IMR-90 (cell line): ENCODE results near the gene S100A16. TPM values are rescaled to one million over a fixed set of nuclear protein-coding genes. Genes with fewer than 3 reads are reported as not detected.

ENCODE experiments used
- ATAC-seq: fragments of 200-7000 bp; cut with Tn5 transposase; 2 replicates; pipeline ENCODE4 v1.9.1; 2020; ENCODE audit warnings: low read depth, mild to moderate bottlenecking, moderate library complexity
- BruUV-seq: library from RNA; stranded (reverse); fragments of 400-500 nt; replicated peaks from 2 replicates; lab custom pipeline; 2021; lab: Mats Ljungman, UMichigan
- CTCF ChIA-PET: fragments of 300-600 bp; formaldehyde crosslinking; extraction: SDS; loops from one replicate; lab custom pipeline; 2021; ENCODE audit warnings: antibody characterized with exemption; lab: Yijun Ruan, JAX
- POLR2A ChIA-PET: fragments of 300-600 bp; sonication (Branson Sonifier 250); formaldehyde crosslinking; loops from one replicate; lab custom pipeline; 2022; ENCODE audit warnings: antibody characterized with exemption; ENCODE audit not compliant: unreplicated experiment; lab: Charles Lee
- DNase-seq: peaks from one replicate; pipeline ENCODE4 v3.0.0; 2013
- H2AFZ ChIP-seq: replicated peaks from 2 replicates; pipeline ENCODE3; 2013; ENCODE audit warnings: low read length, mild to moderate bottlenecking; ENCODE audit not compliant: poor library complexity
- H2AK5ac ChIP-seq: 2 replicates; pipeline ENCODE4 v1.6.1; 2013; ENCODE audit warnings: low read depth, low read length, inconsistent platforms
- H2AK9ac ChIP-seq: replicated peaks from 2 replicates; pipeline ENCODE3; 2013; ENCODE audit warnings: mild to moderate bottlenecking, low read depth, low read length, moderate library complexity; ENCODE audit not compliant: poor library complexity
- H2BK120ac ChIP-seq: 2 replicates; pipeline ENCODE4 v1.6.1; 2013; ENCODE audit warnings: low read depth, low read length, inconsistent platforms
- H2BK15ac ChIP-seq: 3 replicates; pipeline ENCODE4 v1.6.1; 2013; ENCODE audit warnings: low read depth, low read length, inconsistent platforms
- H2BK20ac ChIP-seq: 2 replicates; pipeline ENCODE4 v1.6.1; 2013; ENCODE audit warnings: low read depth, mild to moderate bottlenecking, inconsistent platforms, low read length, moderate library complexity
- H2BK5ac ChIP-seq: 2 replicates; pipeline ENCODE4 v1.6.1; 2013; ENCODE audit warnings: mild to moderate bottlenecking, low read depth, low read length, inconsistent platforms; ENCODE audit not compliant: poor library complexity, severe bottlenecking
- H3K14ac ChIP-seq: replicated peaks from 2 replicates; pipeline ENCODE4 v1.6.1; 2013; ENCODE audit warnings: low read depth, low read length, inconsistent platforms
- H3K18ac ChIP-seq: 2 replicates; pipeline ENCODE4 v1.6.1; 2013; ENCODE audit warnings: low read depth, low read length, control low read depth
- H3K23ac ChIP-seq: 2 replicates; pipeline ENCODE4 v1.6.1; 2013; ENCODE audit warnings: low read depth, low read length, inconsistent platforms
- H3K27ac ChIP-seq: 2 replicates; pipeline ENCODE4 v1.5.1; 2013; ENCODE audit warnings: mild to moderate bottlenecking, control low read depth, low read length; ENCODE audit not compliant: insufficient read depth
- H3K27me3 ChIP-seq: 2 replicates; pipeline ENCODE4 v1.6.1; 2013; ENCODE audit warnings: low read length; ENCODE audit not compliant: control insufficient read depth, insufficient read depth
- H3K36me3 ChIP-seq: 2 replicates; pipeline ENCODE4 v1.6.1; 2013; ENCODE audit warnings: low read length, mixed read lengths; ENCODE audit not compliant: control insufficient read depth, insufficient read depth
- H3K4ac ChIP-seq: 2 replicates; pipeline ENCODE4 v1.6.1; 2013; ENCODE audit warnings: low read depth, low read length, inconsistent platforms
- H3K4me1 ChIP-seq: 2 replicates; pipeline ENCODE4 v1.6.1; 2013; ENCODE audit warnings: low read length, mixed read lengths; ENCODE audit not compliant: control insufficient read depth, insufficient read depth
- H3K4me2 ChIP-seq: 2 replicates; pipeline ENCODE4 v1.6.1; 2013; ENCODE audit warnings: low read depth, mild to moderate bottlenecking, control low read depth, low read length, moderate library complexity
- H3K4me3 ChIP-seq: 2 replicates; pipeline ENCODE4 v1.5.1; 2013; ENCODE audit warnings: low read depth, mild to moderate bottlenecking, control low read depth, low read length, moderate library complexity; ENCODE audit not compliant: insufficient read depth
- H3K56ac ChIP-seq: 2 replicates; pipeline ENCODE4 v1.6.1; 2013; ENCODE audit warnings: low read length, inconsistent platforms; ENCODE audit not compliant: insufficient read depth; ENCODE audit errors: extremely low read depth
- H3K79me1 ChIP-seq, 2 experiments: 2 replicates each; pipeline ENCODE4 v1.6.1; 2013; ENCODE audit warnings: low read length in 2 of 2, inconsistent platforms in 1 of 2, low read depth in 1 of 2
- H3K9ac ChIP-seq: 2 replicates; pipeline ENCODE4 v1.6.1; 2013; ENCODE audit warnings: low read depth, low read length, control low read depth
- H3K9me1 ChIP-seq: 2 replicates; pipeline ENCODE4 v1.6.1; 2013; ENCODE audit warnings: low read length, inconsistent platforms; ENCODE audit not compliant: insufficient read depth
- H3K9me3 ChIP-seq: 2 replicates; pipeline ENCODE4 v1.6.1; 2013; ENCODE audit warnings: low read length; ENCODE audit not compliant: control insufficient read depth, insufficient read depth
- H4K20me1 ChIP-seq: 2 replicates; pipeline ENCODE4 v1.6.1; 2013; ENCODE audit warnings: low read length, inconsistent platforms; ENCODE audit not compliant: insufficient read depth
- H4K5ac ChIP-seq: 2 replicates; pipeline ENCODE4 v1.6.1; 2013; ENCODE audit warnings: mild to moderate bottlenecking, low read depth, low read length, control low read depth
- H4K8ac ChIP-seq, 2 experiments: 2 replicates each; pipeline ENCODE4 v1.6.1; 2013; ENCODE audit warnings: low read depth in 2 of 2, low read length in 2 of 2, control low read depth in 1 of 2, inconsistent platforms in 1 of 2
- H4K91ac ChIP-seq: 2 replicates; pipeline ENCODE4 v1.6.1; 2013; ENCODE audit warnings: low read depth, low read length, inconsistent platforms; ENCODE audit not compliant: insufficient read depth
- BHLHE40 ChIP-seq: fragments of 150-350 bp; IDR thresholded peaks from 2 replicates; pipeline ENCODE4 v1.6.1; 2016; ENCODE audit warnings: mild to moderate bottlenecking, low read depth, low read length
- CEBPB ChIP-seq: IDR thresholded peaks from 2 replicates; pipeline ENCODE4 v1.6.1; 2012; ENCODE audit warnings: low read depth, low read length, improper control_type of control experiment
- CHD1 ChIP-seq: IDR thresholded peaks from 2 replicates; pipeline ENCODE4 v1.6.1; 2012; ENCODE audit warnings: low read depth, low read length, improper control_type of control experiment
- FOS ChIP-seq: fragments of 150-350 bp; IDR thresholded peaks from 2 replicates; pipeline ENCODE4 v1.6.1; 2016; ENCODE audit warnings: low read depth, low read length
- MAFK ChIP-seq: IDR thresholded peaks from 2 replicates; pipeline ENCODE4 v1.6.1; 2012; ENCODE audit warnings: low read depth, low read length, improper control_type of control experiment
- MAZ ChIP-seq: IDR thresholded peaks from 2 replicates; pipeline ENCODE4 v1.6.1; 2012; ENCODE audit warnings: low read depth, mild to moderate bottlenecking, low read length, improper control_type of control experiment, moderate library complexity, borderline replicate concordance
- MXI1 ChIP-seq: IDR thresholded peaks from 2 replicates; pipeline ENCODE4 v1.6.1; 2012; ENCODE audit warnings: low read depth, mild to moderate bottlenecking, low read length, moderate library complexity, borderline replicate concordance
- NFE2L2 ChIP-seq: fragments of 150-350 bp; IDR thresholded peaks from 2 replicates; pipeline ENCODE4 v1.6.1; 2016; ENCODE audit warnings: low read depth, mild to moderate bottlenecking, low read length
- POLR2A ChIP-seq: IDR thresholded peaks from 2 replicates; pipeline ENCODE4 v1.6.1; 2012; ENCODE audit warnings: mild to moderate bottlenecking, low read depth, low read length
- RAD21 ChIP-seq: IDR thresholded peaks from 2 replicates; pipeline ENCODE4 v1.6.1; 2012; ENCODE audit warnings: low read length, improper control_type of control experiment
- RCOR1 ChIP-seq: IDR thresholded peaks from 2 replicates; pipeline ENCODE4 v1.6.1; 2012; ENCODE audit warnings: mild to moderate bottlenecking, low read length, improper control_type of control experiment; ENCODE audit not compliant: insufficient replicate concordance
- RFX5 ChIP-seq: IDR thresholded peaks from 2 replicates; pipeline ENCODE4 v1.8.0; 2012; ENCODE audit warnings: low read depth, mild to moderate bottlenecking, low read length, moderate library complexity
- SMC3 ChIP-seq: fragments of 150-350 bp; IDR thresholded peaks from 2 replicates; pipeline ENCODE4 v1.6.1; 2016; ENCODE audit warnings: low read depth, mild to moderate bottlenecking, antibody characterized with exemption, low read length, moderate library complexity
- WGBS, 2 experiments: methylation state at CpG; one replicate each; pipeline versions ENCODE4 v1.1.5 to v1.1.7; 2013; ENCODE audit warnings: missing lambda C conversion rate in 2 of 2; ENCODE audit not compliant: insufficient read length in 1 of 2; ENCODE audit errors: extremely low coverage in 2 of 2; 5-methylcytosine and 5-hydroxymethylcytosine counted together
- dilution Hi-C: fragments of 300-500 bp; cut with HindIII; formaldehyde crosslinking; loops from one replicate; pipeline ENCODE4 v1.14.3; 2018; ENCODE audit warnings: low sequenced_read_pairs; ENCODE audit not compliant: unreplicated experiment
- in situ Hi-C: fragments of 300-500 bp; cut with MboI; formaldehyde crosslinking; loops from 3 replicates; pipeline ENCODE4 v1.14.3; 2019; ENCODE audit warnings: low sequenced_read_pairs, inconsistent platforms, mixed read lengths
- intact Hi-C: fragments of 100-400 bp; cut with micrococcal nuclease; formaldehyde crosslinking; loops from 2 replicates; pipeline ENCODE4 v1.10.0; 2022
- polyA plus RNA-seq, 3 experiments: library from polyadenylated mRNA; depleted of rRNA; stranded (reverse); fragments of >200 nt; gene quantifications; 2 replicates each; pipeline ENCODE4 v1.2.3, GENCODE V29; 2012; ENCODE audit warnings: low replicate concordance in 1 of 3
- total RNA-seq: library from RNA; depleted of rRNA; stranded (reverse); fragments of >200 nt; gene quantifications from 2 replicates; pipeline ENCODE4 v1.2.3, GENCODE V29; 2012
- TF ChIP-seq, protein P1 (sequence below): conservative IDR thresholded peaks from 2 replicates; pipeline ENCODE4 v1.5.1; 2012; ENCODE audit warnings: mild to moderate bottlenecking, low read depth, low read length, improper control_type of control experiment
- TF ChIP-seq, protein P2 (sequence below): fragments of 150-350 bp; IDR thresholded peaks from 2 replicates; pipeline ENCODE4 v1.6.1; 2017; ENCODE audit warnings: mild to moderate bottlenecking, antibody characterized with exemption, low read length, low read depth
- TF ChIP-seq, protein P3 (sequence below): fragments of 150-350 bp; IDR thresholded peaks from 2 replicates; pipeline ENCODE4 v1.6.1; 2016; ENCODE audit warnings: low read depth, mild to moderate bottlenecking, low read length, moderate library complexity, borderline replicate concordance

Gene S100A16
- total and polyA plus RNA-seq, 2 of the 4 experiments (the other 2 are of a cell fraction) = 201 to 515 TPM

DNA sequence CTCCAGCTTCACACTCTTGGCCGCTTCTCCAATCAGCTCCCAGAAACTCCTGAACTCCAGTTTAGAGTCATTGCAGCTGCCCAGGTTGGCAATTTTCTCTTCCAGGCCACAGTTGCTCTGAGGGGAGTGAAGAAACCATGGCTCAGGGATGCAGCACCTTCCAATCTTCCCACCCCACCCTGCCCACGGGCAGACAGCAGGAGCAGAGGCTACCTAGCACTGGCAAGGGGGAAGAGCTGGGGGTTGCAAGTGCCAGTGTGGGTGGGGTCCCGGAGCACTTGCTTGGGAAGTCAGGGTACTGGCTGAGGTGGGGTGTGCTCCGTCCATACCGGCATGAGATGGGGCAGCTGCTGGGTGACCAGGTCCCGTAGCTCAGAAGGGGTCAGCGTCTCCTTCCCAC is 2.0 kb upstream of the S100A16 start:
- ChIA-PET CTCF (interaction anchor here (1.0 to 3.3 kb wide), 4 partner anchors 12 to 46 kb away, joined by 3 to 18 read pairs (median 6); partner anchors contain the start of genes S100A1 and S100A13), POLR2A (interaction anchor here (1.2 kb wide), 1 partner anchor 12 kb away, joined by 6 read pairs; the partner anchor contains the start of gene S100A13)
- Histone ChIP-seq H3K36me3 (peaks cover 12% of the 10 kb centered on the region), H2AK9ac (no peak overlapping the region), H3K23ac (no peak overlapping the region), H4K5ac (no peak overlapping the region), H2BK20ac (no peak overlapping the region), H3K14ac (no peak overlapping the region), H4K20me1 (peaks cover 9% of the 10 kb centered on the region; the same call in 1 of the 2 replicates), H3K27ac (no peak overlapping the region), H2BK120ac (no peak overlapping the region), H3K4me3 (no peak overlapping the region), H4K91ac (no peak overlapping the region), H3K4me2 (no peak overlapping the region), H3K4ac (no peak overlapping the region), H3K56ac (no peak overlapping the region), H3K9ac (no peak overlapping the region), H2BK15ac (no peak overlapping the region), H3K4me1 (peaks cover 24% of the 10 kb centered on the region), H3K9me1 (peaks cover 6% of the 10 kb centered on the region; the same call in 1 of the 2 replicates), H3K79me1 (peaks cover 6 to 28% of the 10 kb centered on the region in 2 experiments; a peak in 3 of 4 replicates), H3K27me3 (no peaks in the 10 kb centered on the region), H3K9me3 (no peaks in the 10 kb centered on the region), H2BK5ac (no peak overlapping the region), H2AFZ (peak overlapping the region; percentile 12), H3K18ac (no peak overlapping the region), H2AK5ac (no peak overlapping the region; the same call in 1 of the 2 replicates), H4K8ac (no peak overlapping the region)
- no peak for DNase-seq
- in situ Hi-C loops = no loop called here
- dilution Hi-C loops = no loop called here
- no peak for TF ChIP-seq NFE2L2
- TF ChIP-seq, protein P1, sequence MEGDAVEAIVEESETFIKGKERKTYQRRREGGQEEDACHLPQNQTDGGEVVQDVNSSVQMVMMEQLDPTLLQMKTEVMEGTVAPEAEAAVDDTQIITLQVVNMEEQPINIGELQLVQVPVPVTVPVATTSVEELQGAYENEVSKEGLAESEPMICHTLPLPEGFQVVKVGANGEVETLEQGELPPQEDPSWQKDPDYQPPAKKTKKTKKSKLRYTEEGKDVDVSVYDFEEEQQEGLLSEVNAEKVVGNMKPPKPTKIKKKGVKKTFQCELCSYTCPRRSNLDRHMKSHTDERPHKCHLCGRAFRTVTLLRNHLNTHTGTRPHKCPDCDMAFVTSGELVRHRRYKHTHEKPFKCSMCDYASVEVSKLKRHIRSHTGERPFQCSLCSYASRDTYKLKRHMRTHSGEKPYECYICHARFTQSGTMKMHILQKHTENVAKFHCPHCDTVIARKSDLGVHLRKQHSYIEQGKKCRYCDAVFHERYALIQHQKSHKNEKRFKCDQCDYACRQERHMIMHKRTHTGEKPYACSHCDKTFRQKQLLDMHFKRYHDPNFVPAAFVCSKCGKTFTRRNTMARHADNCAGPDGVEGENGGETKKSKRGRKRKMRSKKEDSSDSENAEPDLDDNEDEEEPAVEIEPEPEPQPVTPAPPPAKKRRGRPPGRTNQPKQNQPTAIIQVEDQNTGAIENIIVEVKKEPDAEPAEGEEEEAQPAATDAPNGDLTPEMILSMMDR = no peak
- TF ChIP-seq POLR2A = no peak
- TF ChIP-seq RAD21 = no peak
- TF ChIP-seq, protein P2, sequence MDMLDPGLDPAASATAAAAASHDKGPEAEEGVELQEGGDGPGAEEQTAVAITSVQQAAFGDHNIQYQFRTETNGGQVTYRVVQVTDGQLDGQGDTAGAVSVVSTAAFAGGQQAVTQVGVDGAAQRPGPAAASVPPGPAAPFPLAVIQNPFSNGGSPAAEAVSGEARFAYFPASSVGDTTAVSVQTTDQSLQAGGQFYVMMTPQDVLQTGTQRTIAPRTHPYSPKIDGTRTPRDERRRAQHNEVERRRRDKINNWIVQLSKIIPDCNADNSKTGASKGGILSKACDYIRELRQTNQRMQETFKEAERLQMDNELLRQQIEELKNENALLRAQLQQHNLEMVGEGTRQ = no peak
- TF ChIP-seq, protein P3, sequence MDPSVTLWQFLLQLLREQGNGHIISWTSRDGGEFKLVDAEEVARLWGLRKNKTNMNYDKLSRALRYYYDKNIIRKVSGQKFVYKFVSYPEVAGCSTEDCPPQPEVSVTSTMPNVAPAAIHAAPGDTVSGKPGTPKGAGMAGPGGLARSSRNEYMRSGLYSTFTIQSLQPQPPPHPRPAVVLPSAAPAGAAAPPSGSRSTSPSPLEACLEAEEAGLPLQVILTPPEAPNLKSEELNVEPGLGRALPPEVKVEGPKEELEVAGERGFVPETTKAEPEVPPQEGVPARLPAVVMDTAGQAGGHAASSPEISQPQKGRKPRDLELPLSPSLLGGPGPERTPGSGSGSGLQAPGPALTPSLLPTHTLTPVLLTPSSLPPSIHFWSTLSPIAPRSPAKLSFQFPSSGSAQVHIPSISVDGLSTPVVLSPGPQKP = no peak
- no peak for TF ChIP-seq BHLHE40
- TF ChIP-seq FOS = no peak
- TF ChIP-seq RCOR1 = no peak
- TF ChIP-seq CHD1 = no peak
- no peak for TF ChIP-seq SMC3
- no peak for TF ChIP-seq MAFK
- no peak for TF ChIP-seq CEBPB
- no peak for TF ChIP-seq RFX5
- TF ChIP-seq MXI1 = no peak
- no peak for TF ChIP-seq MAZ
- no peak for ATAC-seq
- WGBS, 2 experiments = no CpG with 5 or more reads among the region's 7 CpGs
- intact Hi-C loops = no loop called here
- BruUV-seq = no TSS peak
